ENCODE results near the gene FCRL4.

Gene FCRL4

GRCh38 chr1:157597959-157598667 is at the start of gene FCRL4:
FCRL4 (minus strand) TSS chr1:157598085; CDS start chr1:157597944, 141 bp downstream.
- no peak for TF ChIP-seq CTCF (conservative IDR thresholded peaks at IDR 0.05; ENCODE audit: low read depth, low read length)
- no peak within 1 kb of the TSS for H3K4me3 ChIP-seq (ENCODE audit: low read depth, low read length)
- DNase-seq (ENCODE audit: low read depth) = no peak

GRCh38 chr1:157646144-157646543 is 48.3 kb upstream of the FCRL4 start:
- TF ChIP-seq CTCF (conservative IDR thresholded peaks at IDR 0.05; ENCODE audit: low read depth, low read length) = no peak
- DNase-seq (ENCODE audit: low read depth) = no peak
- H3K4me3 ChIP-seq (ENCODE audit: low read depth, low read length) = no peak overlapping the region

GRCh38 chr1:157641177-157641576 is 43.3 kb upstream of the FCRL4 start:
- TF ChIP-seq CTCF (conservative IDR thresholded peaks at IDR 0.05; ENCODE audit: low read depth, low read length) = no peak
- DNase-seq (ENCODE audit: low read depth) = no peak

GRCh38 chr1:157639800-157640199 is 41.9 kb upstream of the FCRL4 start:
- H3K4me3 ChIP-seq (ENCODE audit: low read depth, low read length) = no peak overlapping the region
- DNase-seq (ENCODE audit: low read depth) = no peak
- TF ChIP-seq CTCF (conservative IDR thresholded peaks at IDR 0.05; ENCODE audit: low read depth, low read length) = no peak

More at GRCh38 chr1:157641177-157641576, 43.3 kb upstream of the FCRL4 start:
- no peak overlapping the region for H3K4me3 ChIP-seq (ENCODE audit: low read depth, low read length)

- no peak for DNase-seq (ENCODE audit: low read depth)
- no peak for TF ChIP-seq CTCF (conservative IDR thresholded peaks at IDR 0.05; ENCODE audit: low read depth, low read length)
- H3K4me3 ChIP-seq (ENCODE audit: low read depth, low read length) = no peak overlapping the region
Observed at GRCh38 chr1:157628773-157629172, 30.9 kb upstream of the FCRL4 start.

GRCh38 chr1:157626099-157626498 is 28.2 kb upstream of the FCRL4 start:
- no peak for TF ChIP-seq CTCF (conservative IDR thresholded peaks at IDR 0.05; ENCODE audit: low read depth, low read length)
- no peak overlapping the region for H3K4me3 ChIP-seq (ENCODE audit: low read depth, low read length)
- no peak for DNase-seq (ENCODE audit: low read depth)

GRCh38 chr1:157624471-157624870 is 26.6 kb upstream of the FCRL4 start:
- no peak for TF ChIP-seq CTCF (conservative IDR thresholded peaks at IDR 0.05; ENCODE audit: low read depth, low read length)
- H3K4me3 ChIP-seq (ENCODE audit: low read depth, low read length) = no peak overlapping the region
- no peak for DNase-seq (ENCODE audit: low read depth)
